Activated CD8-positive, alpha-beta T cell treated with anti-CD3 and anti-CD28 coated beads, Interleukin-2, amount 10 ng/mL, durations not matched to agents 7 days and 5 days (primary cell): Measurements from ENCODE around the gene CRYBA1. TPM values are rescaled to one million over a fixed set of nuclear protein-coding genes. Genes with fewer than 3 reads are reported as not detected.

Source experiments
- ATAC-seq: fragments of 150-1000 bp; cut with Tn5 transposase; one replicate; pipeline ENCODE4 v1.10.0; 2021; ENCODE audit warnings: moderate library complexity
- CTCF ChIA-PET: fragments of 350-600 bp; sonication (Branson Sonifier 250); formaldehyde crosslinking; loops from one replicate; lab custom pipeline; 2021; ENCODE audit warnings: antibody characterized with exemption; lab: Charles Lee
- POLR2A ChIA-PET: fragments of 350-600 bp; sonication (Branson Sonifier 250); formaldehyde crosslinking; loops from one replicate; lab custom pipeline; 2021; ENCODE audit warnings: antibody characterized with exemption; lab: Charles Lee
- DNase-seq: peaks from one replicate; pipeline ENCODE4 v3.0.0-alpha.2; 2020
- H3K27ac Mint-ChIP-seq: one replicate; pipeline ENCODE4 v1.8.0; 2021; ENCODE audit warnings: mild to moderate bottlenecking, mixed read lengths
- H3K27me3 Mint-ChIP-seq: one replicate; pipeline ENCODE4 v1.8.0; 2021; ENCODE audit warnings: low read depth, mixed read lengths
- H3K36me3 Mint-ChIP-seq: one replicate; pipeline ENCODE4 v1.8.0; 2021; ENCODE audit warnings: low read depth, mixed read lengths
- H3K4me1 Mint-ChIP-seq: one replicate; pipeline ENCODE4 v1.8.0; 2021; ENCODE audit warnings: low read depth, mixed read lengths
- H3K4me3 Mint-ChIP-seq: one replicate; pipeline ENCODE4 v1.8.0; 2021; ENCODE audit warnings: mild to moderate bottlenecking, mixed read lengths
- H3K9me3 Mint-ChIP-seq: one replicate; pipeline ENCODE4 v1.8.0; 2022; ENCODE audit warnings: mixed read lengths; ENCODE audit not compliant: insufficient read depth
- total RNA-seq, 2 experiments: library from RNA; stranded (reverse); gene quantifications; one replicate each; pipeline ENCODE4 v1.2.3, GENCODE V29; 2021

CRYBA1 gene
- total RNA-seq, 2 experiments from 2014 or later: not detected

DNA sequence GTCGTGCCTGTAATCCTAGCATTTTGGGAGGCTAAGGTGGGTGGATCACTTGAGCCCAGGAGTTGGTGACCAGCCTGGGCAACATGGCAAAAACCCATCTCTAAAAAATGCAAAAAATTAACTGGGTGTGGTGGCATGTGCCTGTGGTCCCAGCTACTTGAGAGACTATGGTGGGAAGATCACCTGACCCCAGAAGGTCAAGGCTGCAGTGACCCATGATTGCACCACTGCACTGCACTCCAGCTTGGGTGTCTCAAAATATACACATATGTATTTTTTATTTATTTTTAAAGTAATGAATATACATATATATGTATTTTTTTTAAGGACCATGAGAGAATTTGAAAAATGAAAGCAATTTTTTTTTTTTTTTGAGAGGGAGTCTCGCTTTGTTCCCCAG lies 52.4 kb downstream of the CRYBA1 start:
- POLR2A ChIA-PET: interaction anchor here (0.6 kb wide), 1 partner anchor 507 kb away, joined by 3 read pairs; no protein-coding TSS in a partner anchor

GRCh38 chr17:29303386-29303785 lies 56.7 kb downstream of the CRYBA1 start:
- no peaks in the 10 kb centered on the region for H3K9me3 Mint-ChIP-seq
- ChIA-PET POLR2A (interaction anchor here (1.5 kb wide), 1 partner anchor 9 kb away, joined by 5 read pairs; the partner anchor contains the start of gene NUFIP2), CTCF (interaction anchor here (1.1 to 2.4 kb wide), 3 partner anchors 9 to 12 kb away, joined by 4 to 6 read pairs (median 4); no protein-coding TSS in a partner anchor)
- ATAC-seq (no peak), DNase-seq (no peak)
- H3K36me3 Mint-ChIP-seq: no peaks in the 10 kb centered on the region
- H3K4me3 Mint-ChIP-seq: no peak overlapping the region
- no peaks in the 10 kb centered on the region for H3K4me1 Mint-ChIP-seq
- peaks cover 6% of the 10 kb centered on the region for H3K27me3 Mint-ChIP-seq
- no peak overlapping the region for H3K27ac Mint-ChIP-seq

More for the DNA sequence above, 52.4 kb downstream of the CRYBA1 start:
- Mint-ChIP-seq H3K36me3 (no peaks in the 10 kb centered on the region), H3K27me3 (peaks cover 4% of the 10 kb centered on the region), H3K4me3 (no peak overlapping the region), H3K27ac (no peak overlapping the region), H3K9me3 (no peaks in the 10 kb centered on the region), H3K4me1 (peaks cover 10% of the 10 kb centered on the region)
- CTCF ChIA-PET: interaction anchor here (0.7 kb wide), 1 partner anchor 64 kb away, joined by 3 read pairs; no protein-coding TSS in a partner anchor
- ATAC-seq (no peak), DNase-seq (no peak)

Other genes starting within 250 kb of the CRYBA1 start
- gene SEZ6, start 240.8 kb upstream of the CRYBA1 start, total RNA-seq: not detected
- 1 to 10 TPM in 1 of 2 experiments, under 1 TPM in 1; 0.53 to 1.5 TPM for gene PIPOX, start 203.7 kb upstream of the CRYBA1 start, total RNA-seq
- 10 to 100 TPM; 53.4 to 53.8 TPM for gene MYO18A, start 66.5 kb upstream of the CRYBA1 start, total RNA-seq
- gene NUFIP2, start 47.3 kb downstream of the CRYBA1 start, total RNA-seq: 10 to 100 TPM; 60.3 to 64.5 TPM
- 10 to 100 TPM; 51.7 to 53.0 TPM for gene TAOK1, start 143.5 kb downstream of the CRYBA1 start, total RNA-seq